Activated T-cell treated with anti-CD3 and anti-CD28 coated beads, Interleukin-2, amount 50 U/mL, for 4 hours (primary cell): Measurements from ENCODE around the gene PLIN1. TPM values are rescaled to one million over a fixed set of nuclear protein-coding genes. Genes with fewer than 3 reads are reported as not detected.
"Not testable (repeated sequence)": the region's sequence is repeated elsewhere in the genome, so short reads cannot be mapped to it uniquely, and the experiment has no call there.

Experiments used
- ATAC-seq, 2 donors: fragments of 200-7000 bp; cut with Tn5 transposase; one replicate each; pipeline ENCODE4 v1.10.0; 2021
- DNase-seq: peaks from one replicate; pipeline ENCODE4 v3.0.0-alpha.2; 2020
- H3K27me3 Mint-ChIP-seq: one replicate; pipeline ENCODE4 v1.8.0; 2021; ENCODE audit warnings: low read depth, mixed read lengths
- H3K36me3 Mint-ChIP-seq: one replicate; pipeline ENCODE4 v1.8.0; 2022; ENCODE audit warnings: mixed read lengths; ENCODE audit not compliant: insufficient read depth
- H3K4me1 Mint-ChIP-seq: one replicate; pipeline ENCODE4 v1.8.0; 2021; ENCODE audit warnings: low read depth, mixed read lengths
- H3K4me3 Mint-ChIP-seq: one replicate; pipeline ENCODE4 v1.8.0; 2021; ENCODE audit warnings: mild to moderate bottlenecking, moderate library complexity, mixed read lengths
- H3K9me3 Mint-ChIP-seq: one replicate; pipeline ENCODE4 v1.8.0; 2021; ENCODE audit warnings: mixed read lengths
- total RNA-seq, 3 donors: library from RNA; stranded (reverse); gene quantifications; one replicate each; pipeline ENCODE4 v1.2.1, GENCODE V29; 2021

PLIN1 gene, protein sequence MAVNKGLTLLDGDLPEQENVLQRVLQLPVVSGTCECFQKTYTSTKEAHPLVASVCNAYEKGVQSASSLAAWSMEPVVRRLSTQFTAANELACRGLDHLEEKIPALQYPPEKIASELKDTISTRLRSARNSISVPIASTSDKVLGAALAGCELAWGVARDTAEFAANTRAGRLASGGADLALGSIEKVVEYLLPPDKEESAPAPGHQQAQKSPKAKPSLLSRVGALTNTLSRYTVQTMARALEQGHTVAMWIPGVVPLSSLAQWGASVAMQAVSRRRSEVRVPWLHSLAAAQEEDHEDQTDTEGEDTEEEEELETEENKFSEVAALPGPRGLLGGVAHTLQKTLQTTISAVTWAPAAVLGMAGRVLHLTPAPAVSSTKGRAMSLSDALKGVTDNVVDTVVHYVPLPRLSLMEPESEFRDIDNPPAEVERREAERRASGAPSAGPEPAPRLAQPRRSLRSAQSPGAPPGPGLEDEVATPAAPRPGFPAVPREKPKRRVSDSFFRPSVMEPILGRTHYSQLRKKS
- total RNA-seq = under 1 TPM in 2 of 3 donors, not detected in 1; 0.13 to 0.45 TPM

DNA sequence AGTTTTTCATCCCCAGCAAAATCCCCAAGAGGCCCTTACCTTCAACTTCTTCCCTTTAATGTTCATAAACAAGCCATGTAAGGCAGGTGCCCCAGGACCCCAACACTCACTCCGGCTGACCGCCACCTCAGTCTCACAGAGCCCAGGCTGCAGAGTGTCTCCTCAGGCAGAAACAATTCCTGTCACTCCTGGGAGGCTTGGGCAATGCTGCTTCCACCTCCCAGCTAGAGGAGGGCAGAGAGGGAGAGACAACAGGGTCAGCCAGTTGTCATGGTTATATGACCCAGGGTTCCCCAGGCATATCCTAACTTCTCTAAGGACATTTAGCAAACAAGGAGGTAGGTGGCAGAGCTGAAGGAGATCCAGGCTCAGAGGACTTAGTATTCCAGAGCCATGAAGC lies at the start of gene PLIN1:
Gene PLIN1, minus strand, starts transcription at position 156 of the 400 bp plus-strand sequence. CDS start 1,878 bp downstream, outside the sequence.
- Mint-ChIP-seq H3K36me3 (peaks cover 6% of the 10 kb centered on the region), H3K4me1 (no peaks in the 10 kb centered on the region), H3K9me3 (no peaks in the 10 kb centered on the region), H3K4me3 (no peak within 1 kb of the TSS), H3K27me3 (peaks cover 4% of the 10 kb centered on the region)
- ATAC-seq (no peak), DNase-seq (no peak)

DNA sequence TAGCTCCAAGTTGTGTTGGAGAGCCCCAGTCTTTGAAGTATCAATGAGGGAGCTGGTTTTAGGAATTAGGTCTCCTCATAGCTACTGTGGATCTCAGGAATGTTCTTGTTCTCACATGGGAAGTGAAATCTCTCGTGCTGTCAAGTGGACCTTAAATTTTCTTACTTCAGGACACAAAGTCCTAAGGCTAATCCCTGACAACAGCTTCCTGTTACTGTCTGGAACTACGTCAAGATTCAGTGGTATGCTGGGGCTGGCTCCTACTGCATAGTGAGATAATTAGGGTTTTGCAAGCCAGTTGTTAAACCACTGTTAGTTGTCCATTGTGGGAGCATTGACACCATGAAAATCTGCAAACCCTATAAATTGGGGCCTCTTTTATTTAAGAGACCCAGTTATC lies 49.1 kb upstream of the PLIN1 start:
- ATAC-seq (no peak), DNase-seq (no peak)
- no peak overlapping the region for H3K4me3 Mint-ChIP-seq
- peaks cover 4% of the 10 kb centered on the region for H3K9me3 Mint-ChIP-seq
- no peaks in the 10 kb centered on the region for H3K36me3 Mint-ChIP-seq
- peaks cover 2% of the 10 kb centered on the region for H3K27me3 Mint-ChIP-seq
- no peaks in the 10 kb centered on the region for H3K4me1 Mint-ChIP-seq

DNA sequence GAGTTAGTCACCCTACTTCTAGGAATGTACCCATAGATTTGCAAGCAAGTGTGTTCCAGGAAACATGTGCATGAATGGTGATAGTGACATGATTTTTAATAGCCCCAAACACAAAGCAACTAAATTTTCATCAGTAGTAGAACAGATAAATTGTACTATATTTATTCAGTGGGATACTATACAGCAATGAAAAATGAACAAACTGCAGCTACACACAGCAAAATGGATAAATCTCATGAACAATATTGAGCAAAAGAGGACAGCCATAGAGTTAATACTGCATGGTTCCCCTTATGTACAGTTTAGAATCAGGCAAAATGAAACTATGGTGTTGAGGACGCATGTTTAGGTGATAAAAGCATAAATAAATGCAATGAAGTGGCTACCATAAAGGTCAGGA lies 45.9 kb upstream of the PLIN1 start:
- Mint-ChIP-seq H3K27me3 (peaks cover 10% of the 10 kb centered on the region), H3K9me3 (peaks cover 4% of the 10 kb centered on the region), H3K36me3 (no peaks in the 10 kb centered on the region), H3K4me3 (no peak overlapping the region), H3K4me1 (no peaks in the 10 kb centered on the region)
- ATAC-seq = no peak
- DNase-seq = no peak

DNA sequence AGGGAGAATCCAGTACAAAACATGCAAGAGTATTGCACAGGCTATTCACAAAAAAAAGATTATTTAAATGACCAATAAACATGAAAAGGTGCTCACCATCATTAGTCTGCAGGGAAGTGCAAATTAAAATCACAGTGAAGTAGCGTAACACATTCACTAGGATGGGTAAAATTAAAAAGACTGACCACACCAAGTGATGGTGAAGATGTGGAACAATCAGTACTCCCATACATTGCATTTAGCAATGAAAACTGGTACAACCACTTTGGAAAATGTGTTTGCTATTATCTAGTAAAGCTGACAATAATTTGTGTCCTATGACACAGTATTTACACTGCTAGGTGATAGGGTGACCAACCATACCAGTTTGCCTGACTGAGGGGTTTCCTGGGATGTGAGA lies 45.5 kb upstream of the PLIN1 start:
- no peaks in the 10 kb centered on the region for H3K36me3 Mint-ChIP-seq
- H3K27me3 Mint-ChIP-seq = peaks cover 10% of the 10 kb centered on the region
- H3K4me1 Mint-ChIP-seq = no peaks in the 10 kb centered on the region
- no peak for DNase-seq
- no peak overlapping the region for H3K4me3 Mint-ChIP-seq
- H3K9me3 Mint-ChIP-seq = peaks cover 4% of the 10 kb centered on the region
- ATAC-seq = no peak

DNA sequence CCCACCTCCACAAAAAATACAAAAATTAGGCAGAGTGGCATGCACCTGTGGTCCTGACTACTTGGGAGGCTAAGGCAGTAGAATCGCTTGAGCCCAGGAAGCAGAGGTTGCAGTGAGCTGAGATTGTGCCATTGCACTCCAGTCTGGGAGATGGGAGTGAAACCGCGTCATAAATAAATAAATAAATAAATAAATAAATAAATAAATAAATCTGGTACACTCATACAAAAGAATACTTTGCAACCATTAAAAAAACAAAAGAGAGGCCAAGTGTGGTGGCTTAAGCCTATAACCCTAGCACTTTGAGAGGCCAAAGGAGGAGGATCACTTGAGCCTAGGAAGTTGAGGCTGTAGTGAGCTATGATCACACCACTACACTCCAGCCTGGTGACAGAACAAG lies 43.9 kb upstream of the PLIN1 start:
- Mint-ChIP-seq H3K4me1 (no peaks in the 10 kb centered on the region), H3K9me3 (peaks cover 4% of the 10 kb centered on the region), H3K4me3 (no peak overlapping the region), H3K27me3 (peaks cover 12% of the 10 kb centered on the region), H3K36me3 (no peaks in the 10 kb centered on the region)
- ATAC-seq (no peak), DNase-seq (no peak)

DNA sequence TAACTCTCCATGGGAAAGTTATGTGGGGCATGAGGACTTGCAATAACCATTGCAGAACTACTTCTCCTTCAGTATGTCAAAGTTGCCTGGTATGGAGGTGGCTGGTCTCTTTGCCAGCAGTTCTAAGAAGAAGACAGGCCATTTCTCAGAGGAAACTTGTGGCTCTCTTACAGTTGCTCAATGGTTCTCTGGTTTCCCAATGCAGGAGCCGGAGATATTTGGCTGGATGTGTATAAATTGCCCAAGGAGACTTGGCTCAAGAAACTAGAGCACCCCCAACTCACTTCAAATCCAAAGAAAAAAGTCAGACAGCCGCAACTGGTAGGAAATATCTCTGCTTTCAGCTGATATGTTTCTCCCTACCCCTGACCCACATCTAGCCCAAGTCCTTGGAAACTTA lies 35.6 kb upstream of the PLIN1 start:
- DNase-seq (no peak), ATAC-seq (no peak)
- Mint-ChIP-seq H3K9me3 (no peaks in the 10 kb centered on the region), H3K4me3 (no peak overlapping the region), H3K27me3 (peaks cover 3% of the 10 kb centered on the region), H3K36me3 (no peaks in the 10 kb centered on the region), H3K4me1 (no peaks in the 10 kb centered on the region)

DNA sequence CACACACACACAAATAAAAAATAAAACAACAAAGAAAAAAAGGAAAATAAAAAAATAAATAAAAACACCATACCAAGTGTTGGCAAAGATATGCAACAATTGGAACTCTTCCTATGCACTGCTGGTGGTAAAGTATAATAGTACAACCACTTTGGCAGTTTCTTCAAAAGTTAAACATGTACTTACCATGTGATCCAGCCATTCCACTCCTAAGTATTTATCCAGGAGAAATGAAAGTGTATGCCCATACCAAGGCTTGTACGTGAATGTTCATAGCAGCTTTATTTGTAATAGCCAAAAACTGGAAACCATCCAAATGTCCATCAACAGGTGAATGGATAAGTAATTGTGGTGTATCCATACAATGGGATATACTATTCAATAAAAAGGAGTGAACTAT lies 28.4 kb upstream of the PLIN1 start:
- Mint-ChIP-seq H3K9me3 (no peaks in the 10 kb centered on the region), H3K36me3 (peaks cover 2% of the 10 kb centered on the region), H3K27me3 (peaks cover 20% of the 10 kb centered on the region), H3K4me1 (no peaks in the 10 kb centered on the region), H3K4me3 (no peak overlapping the region)
- no peak for DNase-seq
- no peak for ATAC-seq

DNA sequence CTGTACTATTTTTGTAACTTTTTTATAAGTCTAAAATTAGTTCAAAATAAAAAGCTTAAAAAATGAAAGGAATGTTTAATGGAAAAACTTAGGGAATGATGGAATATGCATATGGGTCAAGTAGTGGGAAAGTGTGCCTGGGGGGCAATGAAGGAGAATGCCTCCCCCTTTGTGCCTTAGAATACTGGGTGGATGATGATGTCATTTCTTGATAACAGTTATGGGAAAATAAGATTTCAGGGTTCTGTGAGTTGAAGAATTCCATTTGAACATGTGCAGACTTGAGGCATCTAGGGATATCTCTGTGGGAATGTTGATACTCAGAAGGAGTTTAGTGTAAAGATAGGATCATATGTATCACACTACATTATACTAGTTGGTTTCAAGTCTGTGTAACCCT lies 25.2 kb upstream of the PLIN1 start:
- no peaks in the 10 kb centered on the region for H3K4me1 Mint-ChIP-seq
- H3K4me3 Mint-ChIP-seq = no peak overlapping the region
- DNase-seq (no peak), ATAC-seq (no peak)
- H3K9me3 Mint-ChIP-seq = no peaks in the 10 kb centered on the region
- H3K27me3 Mint-ChIP-seq = peaks cover 28% of the 10 kb centered on the region
- H3K36me3 Mint-ChIP-seq = peaks cover 2% of the 10 kb centered on the region

DNA sequence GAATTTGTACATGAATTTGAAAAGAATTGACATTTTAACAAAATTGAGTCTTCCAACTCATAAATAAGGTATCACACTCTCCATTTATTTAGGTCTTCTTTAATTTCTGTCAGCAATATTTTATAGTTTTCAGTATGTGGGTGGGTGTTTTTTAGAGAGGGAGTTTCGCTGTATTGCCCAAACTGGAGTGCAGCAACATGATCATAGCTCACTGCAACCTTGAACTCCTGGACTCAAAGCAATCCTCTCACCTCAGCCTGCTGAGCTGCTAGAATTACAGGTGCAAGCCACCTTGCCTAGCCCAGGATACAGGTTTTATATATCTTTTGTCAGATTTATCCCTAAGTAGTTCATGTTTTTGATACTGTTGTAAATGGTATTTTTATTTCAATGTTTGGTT lies 16.0 kb upstream of the PLIN1 start:
- Mint-ChIP-seq H3K27me3 (no peaks in the 10 kb centered on the region), H3K4me3 (no peak overlapping the region), H3K4me1 (peaks cover 5% of the 10 kb centered on the region), H3K36me3 (no peaks in the 10 kb centered on the region), H3K9me3 (no peaks in the 10 kb centered on the region)
- ATAC-seq (no peak), DNase-seq (no peak)

DNA sequence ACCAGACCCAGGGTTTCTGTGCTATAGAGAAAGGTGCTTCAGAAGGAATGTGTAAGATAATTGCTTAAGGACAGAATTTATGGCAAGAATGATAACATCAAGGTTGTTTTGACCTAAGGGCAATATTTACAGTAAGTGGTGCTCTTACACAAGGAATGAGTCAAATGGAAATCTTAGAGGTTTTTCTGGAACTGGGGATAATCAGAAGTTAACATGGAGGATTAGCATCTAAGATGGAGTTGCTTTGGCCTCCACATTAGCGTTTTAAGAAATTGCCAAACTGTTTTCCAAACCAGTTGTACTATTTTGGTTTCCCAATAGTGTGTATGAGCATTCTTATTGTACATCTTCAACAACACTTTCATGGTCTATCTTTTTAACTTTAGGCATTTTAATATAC lies 14.5 kb upstream of the PLIN1 start:
- Mint-ChIP-seq H3K4me3 (no peak overlapping the region), H3K27me3 (no peaks in the 10 kb centered on the region), H3K36me3 (no peaks in the 10 kb centered on the region), H3K9me3 (no peaks in the 10 kb centered on the region), H3K4me1 (peaks cover 9% of the 10 kb centered on the region)
- no peak for ATAC-seq
- no peak for DNase-seq

DNA sequence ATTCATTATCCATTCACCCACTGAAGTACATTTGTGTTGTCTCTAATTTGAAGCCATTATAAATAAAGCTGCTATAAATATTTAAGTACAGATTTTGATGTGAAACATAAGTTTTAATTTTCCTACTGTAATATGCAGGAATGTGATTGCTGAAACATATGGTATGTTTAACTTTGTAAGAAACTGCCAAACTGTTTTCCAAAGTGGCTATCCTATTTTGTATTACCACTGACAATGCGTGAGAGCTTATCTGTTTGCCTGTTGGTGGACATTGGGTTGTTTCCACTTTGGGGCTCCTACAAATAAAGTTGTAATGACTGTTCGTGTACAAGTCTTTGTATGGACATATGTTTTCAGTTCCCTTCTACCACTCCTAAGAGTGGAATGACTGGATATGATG lies 13.9 kb upstream of the PLIN1 start:
- no peak overlapping the region for H3K4me3 Mint-ChIP-seq
- DNase-seq (no peak), ATAC-seq (no peak)
- H3K4me1 Mint-ChIP-seq = peaks cover 9% of the 10 kb centered on the region
- H3K36me3 Mint-ChIP-seq = no peaks in the 10 kb centered on the region
- H3K27me3 Mint-ChIP-seq = no peaks in the 10 kb centered on the region
- H3K9me3 Mint-ChIP-seq = no peaks in the 10 kb centered on the region

DNA sequence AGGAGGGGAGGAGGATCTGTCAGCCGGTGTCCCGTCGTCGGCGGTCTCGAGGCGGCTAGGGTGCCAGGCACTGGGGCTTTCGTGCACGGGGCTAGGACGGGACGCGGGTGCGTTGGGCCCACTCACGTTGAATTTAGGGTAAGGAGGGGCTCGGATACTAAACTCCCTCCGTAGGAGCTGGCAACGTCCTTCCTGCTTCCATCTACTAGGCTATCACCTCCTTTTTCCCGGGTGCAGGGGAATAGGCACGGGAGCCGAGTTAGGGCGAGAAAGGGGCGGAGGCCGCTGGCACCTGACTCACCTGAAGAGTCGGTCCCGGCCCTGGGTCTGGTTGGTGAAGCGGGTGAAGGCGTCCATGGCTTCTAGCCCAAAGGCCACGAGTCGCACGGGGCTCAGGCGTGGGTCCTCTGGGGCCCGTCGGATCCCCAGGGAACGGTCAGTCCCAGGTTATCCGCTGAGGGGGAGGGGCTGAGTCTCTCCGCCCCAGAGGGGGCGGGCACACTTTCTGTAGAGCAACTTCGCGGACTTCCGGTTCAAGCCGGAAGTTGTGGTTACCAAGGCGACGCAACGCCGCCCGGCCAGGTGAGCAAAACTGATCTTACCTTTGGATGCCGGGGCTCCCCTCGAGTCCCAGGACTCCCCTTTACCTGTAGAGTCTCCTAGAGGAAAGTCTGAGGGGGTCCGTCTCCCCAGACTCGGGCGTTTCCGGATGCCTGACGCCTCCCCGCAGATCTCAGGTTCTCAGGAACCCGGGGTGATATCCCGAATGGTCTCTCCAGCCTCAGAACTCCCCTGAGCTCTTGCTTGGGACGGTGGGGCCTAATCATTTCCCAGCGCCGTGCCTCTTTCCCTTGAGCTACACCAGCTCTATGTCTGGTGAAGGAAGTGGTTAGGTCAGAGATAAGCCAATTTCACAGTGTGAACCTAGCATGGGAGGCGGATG lies 11.4 kb upstream of the PLIN1 start, which contains the start of the genes PEX11A and WDR93:
Gene PEX11A, minus strand, starts transcription at position 479 of the 943 bp plus-strand sequence. Its CDS starts 122 bp downstream, at position 357.
Gene WDR93, plus strand, starts transcription at position 536 of the 943 bp plus-strand sequence. CDS start 10,936 bp downstream, outside the sequence.
- H3K4me1 Mint-ChIP-seq = peaks cover 9% of the 10 kb centered on the region
- H3K4me3 Mint-ChIP-seq = peak within 1 kb of the TSS; percentile 89
- no peaks in the 10 kb centered on the region for H3K9me3 Mint-ChIP-seq
- DNase-seq (peak; percentile 66), ATAC-seq (peak; percentile 90 to 91)
- no peaks in the 10 kb centered on the region for H3K27me3 Mint-ChIP-seq
- peaks cover 3% of the 10 kb centered on the region for H3K36me3 Mint-ChIP-seq

DNA sequence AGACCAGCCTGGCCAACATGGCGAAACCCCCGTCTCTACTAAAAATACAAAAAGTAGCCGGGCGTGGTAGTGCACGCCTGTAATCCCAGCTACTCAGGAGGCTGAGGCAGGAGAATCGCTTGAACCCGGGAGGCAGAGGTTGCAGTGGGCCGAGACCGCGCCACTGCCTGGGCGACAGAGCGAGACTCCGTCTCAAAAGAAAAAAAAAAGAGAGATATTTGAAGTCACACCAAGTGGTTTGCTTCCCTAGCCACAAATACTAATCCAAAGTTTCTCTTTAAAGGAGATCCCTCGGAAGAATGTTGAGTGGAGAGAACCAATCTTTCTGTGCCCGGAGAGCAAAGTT lies 10.7 kb upstream of the PLIN1 start:
- not testable (repeated sequence) for DNase-seq, H3K36me3 Mint-ChIP-seq, H3K9me3 Mint-ChIP-seq, H3K4me1 Mint-ChIP-seq, ATAC-seq, H3K27me3 Mint-ChIP-seq
- peak overlapping the region; percentile 89 for H3K4me3 Mint-ChIP-seq

DNA sequence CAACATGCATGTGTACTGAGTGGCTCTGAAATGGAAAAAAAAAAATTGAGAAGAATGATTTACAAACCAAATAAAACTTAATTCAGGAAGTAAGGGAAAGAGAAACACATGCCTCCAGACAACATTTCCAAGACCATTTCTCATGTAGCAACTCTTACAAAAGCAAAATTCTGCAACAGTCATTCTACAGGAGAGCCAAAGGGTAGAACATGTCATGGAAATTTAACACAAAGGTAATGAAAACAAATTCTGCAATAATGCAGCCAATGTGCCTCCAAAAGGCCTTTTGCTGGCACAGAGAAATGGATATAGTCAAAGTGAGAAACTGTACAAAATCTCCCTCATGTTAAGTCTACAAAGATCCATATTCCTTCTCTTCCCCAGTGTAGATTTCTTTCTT lies 7.4 kb upstream of the PLIN1 start:
- DNase-seq = no peak
- Mint-ChIP-seq H3K4me1 (peaks cover 9% of the 10 kb centered on the region), H3K27me3 (no peaks in the 10 kb centered on the region), H3K9me3 (no peaks in the 10 kb centered on the region), H3K36me3 (peaks cover 10% of the 10 kb centered on the region), H3K4me3 (no peak overlapping the region)
- no peak for ATAC-seq
